ENCODE data around the gene TWF1.

Gene TWF1

DNA sequence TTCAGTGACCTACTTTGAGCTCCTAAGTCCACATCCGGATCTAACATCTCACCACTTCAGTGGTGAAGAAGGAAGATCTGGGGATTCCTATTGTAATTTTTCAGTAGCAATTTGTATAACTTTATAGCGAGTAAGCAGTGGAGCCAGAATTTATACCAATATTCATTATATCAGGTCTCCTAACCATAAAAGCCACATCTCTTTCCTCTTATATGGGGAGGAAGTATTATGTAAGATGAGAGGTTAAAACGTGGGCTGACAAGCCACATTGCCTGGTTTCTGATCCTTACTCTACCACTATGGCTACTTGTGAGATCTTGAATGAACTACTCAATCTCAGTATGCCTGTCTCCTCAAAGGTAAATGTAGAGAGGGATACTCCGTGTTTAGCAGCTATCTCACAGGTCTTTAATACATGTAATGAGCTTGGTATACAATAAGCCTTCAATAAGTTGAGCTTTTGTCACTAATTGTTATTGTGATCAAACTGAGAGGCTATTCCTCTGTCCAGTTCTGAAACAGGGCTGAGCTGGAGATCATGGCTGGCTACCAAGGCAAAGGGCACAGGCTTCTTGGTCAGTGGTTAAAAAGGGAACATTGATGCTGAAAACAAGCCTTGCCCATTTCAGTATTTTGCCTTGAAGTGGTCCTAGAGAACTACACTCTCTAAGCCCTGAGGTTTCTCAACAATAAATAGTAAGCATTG is 26.5 kb upstream of the TWF1 start:
- Histone ChIP-seq H3K27me3 (peaks cover 29% of the 10 kb centered on the region), H3K4me1 (no peaks in the 10 kb centered on the region), H3K4me3 (ENCODE audit: low read depth, low read length) (no peak overlapping the region), H3K36me3 (no peaks in the 10 kb centered on the region), H3K9me3 (no peaks in the 10 kb centered on the region)
- TF ChIP-seq CTCF (IDR thresholded peaks at IDR 0.05; ENCODE audit: low read depth, low read length), result no peak
- no peak for DNase-seq

DNA sequence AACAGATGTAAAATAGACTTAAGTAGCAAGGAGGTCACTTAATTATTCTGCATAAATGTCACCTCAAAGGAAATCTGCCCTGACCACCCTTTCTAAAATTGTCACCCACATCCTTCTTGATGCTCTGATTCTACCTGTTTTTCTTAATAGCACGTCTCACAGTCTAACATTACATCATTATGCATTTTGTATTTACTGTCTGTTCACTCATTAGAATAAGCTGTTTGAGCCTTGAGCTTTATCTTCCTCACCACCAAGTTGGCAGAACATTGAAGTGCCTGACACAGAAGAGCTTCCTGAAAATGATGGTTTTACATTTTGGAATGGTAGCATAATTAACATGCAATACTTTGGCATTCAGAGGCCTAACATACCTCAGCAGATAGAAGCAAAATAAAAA is 21.0 kb upstream of the TWF1 start:
- H3K27me3 ChIP-seq, result no peaks in the 10 kb centered on the region
- DNase-seq, result no peak
- no peaks in the 10 kb centered on the region for H3K9me3 ChIP-seq
- no peaks in the 10 kb centered on the region for H3K36me3 ChIP-seq
- TF ChIP-seq CTCF (IDR thresholded peaks at IDR 0.05; ENCODE audit: low read depth, low read length), result no peak
- no peak overlapping the region for H3K4me3 ChIP-seq (ENCODE audit: low read depth, low read length)
- H3K4me1 ChIP-seq, result no peaks in the 10 kb centered on the region

DNA sequence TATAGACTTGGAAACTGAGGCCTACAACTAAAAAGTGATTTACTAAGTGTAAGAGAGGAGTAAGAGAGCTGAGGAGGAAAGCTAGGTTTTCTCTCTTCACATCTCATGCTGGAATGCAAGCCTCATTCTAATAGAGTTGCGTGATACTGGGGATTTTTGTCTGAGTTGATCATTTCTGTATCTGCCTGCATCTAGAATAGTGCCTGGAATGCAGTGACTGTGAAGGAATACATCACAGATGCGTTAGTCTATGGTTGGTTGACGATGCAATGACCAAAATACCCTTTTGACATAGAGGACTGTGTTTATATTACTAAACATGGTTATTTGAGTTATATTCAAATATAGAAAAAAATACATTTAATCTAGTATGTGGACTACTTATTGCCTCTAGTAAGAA is 20.6 kb upstream of the TWF1 start:
- H3K36me3 ChIP-seq, result no peaks in the 10 kb centered on the region
- TF ChIP-seq CTCF (IDR thresholded peaks at IDR 0.05; ENCODE audit: low read depth, low read length), result no peak
- no peaks in the 10 kb centered on the region for H3K4me1 ChIP-seq
- no peak for DNase-seq
- no peaks in the 10 kb centered on the region for H3K27me3 ChIP-seq
- no peak overlapping the region for H3K4me3 ChIP-seq (ENCODE audit: low read depth, low read length)
- H3K9me3 ChIP-seq, result no peaks in the 10 kb centered on the region

GRCh38 chr12:43824207-43824775 is 18.2 kb upstream of the TWF1 start:
- DNase-seq, result no peak
- H3K9me3 ChIP-seq, result no peaks in the 10 kb centered on the region
- no peak for TF ChIP-seq CTCF (IDR thresholded peaks at IDR 0.05; ENCODE audit: low read depth, low read length)
- no peaks in the 10 kb centered on the region for H3K4me1 ChIP-seq
- no peaks in the 10 kb centered on the region for H3K36me3 ChIP-seq
- H3K4me3 ChIP-seq (ENCODE audit: low read depth, low read length), result no peak overlapping the region
- no peaks in the 10 kb centered on the region for H3K27me3 ChIP-seq

GRCh38 chr12:43816168-43816567 is 10.1 kb upstream of the TWF1 start:
- Histone ChIP-seq H3K4me1 (no peaks in the 10 kb centered on the region), H3K27me3 (no peaks in the 10 kb centered on the region; the same call in none of the 2 replicates), H3K36me3 (no peaks in the 10 kb centered on the region), H3K4me3 (ENCODE audit: low read depth, low read length) (no peak overlapping the region), H3K9me3 (no peaks in the 10 kb centered on the region)
- no peak for TF ChIP-seq CTCF (IDR thresholded peaks at IDR 0.05; ENCODE audit: low read depth, low read length)
- no peak for DNase-seq

- no peaks in the 10 kb centered on the region for H3K36me3 ChIP-seq
- no peak for TF ChIP-seq CTCF (IDR thresholded peaks at IDR 0.05; ENCODE audit: low read depth, low read length)
- no peak overlapping the region for H3K4me3 ChIP-seq (ENCODE audit: low read depth, low read length)
- no peaks in the 10 kb centered on the region for H3K4me1 ChIP-seq
- no peak for DNase-seq
- H3K9me3 ChIP-seq, result no peaks in the 10 kb centered on the region
- H3K27me3 ChIP-seq, result no peaks in the 10 kb centered on the region; the same call in none of the 2 replicates
These were observed 9.3 kb upstream of the TWF1 start for GRCh38 chr12:43815416-43815815.

Data from BE2C (cell line).